Ovary (tissue), 3 donors: ENCODE results near the gene ENTPD2.

Experiments used
- EP300 ChIP-seq: sonication (generic); formaldehyde crosslinking; IDR thresholded peaks from one replicate; pipeline ENCODE4 v1.6.1; 2017; ENCODE audit warnings: antibody characterized with exemption
- TF ChIP-seq, protein P1 (sequence below), 3 donors: fragments of 450-650 bp in 2 of 3; fragments of 200-600 bp in 1 of 3; IDR thresholded peaks; one replicate each; pipeline versions ENCODE4 v1.5.1 to v1.8.0; 2016 to 2022; ENCODE audit warnings: antibody characterized with exemption in 3 of 3, mild to moderate bottlenecking in 1 of 3
- donor health status: DM: no; HTN: no; CAD: no.

GRCh38 chr9:137009217-137009616, 44.6 kb downstream of the ENTPD2 start:
- TF ChIP-seq, protein P1, sequence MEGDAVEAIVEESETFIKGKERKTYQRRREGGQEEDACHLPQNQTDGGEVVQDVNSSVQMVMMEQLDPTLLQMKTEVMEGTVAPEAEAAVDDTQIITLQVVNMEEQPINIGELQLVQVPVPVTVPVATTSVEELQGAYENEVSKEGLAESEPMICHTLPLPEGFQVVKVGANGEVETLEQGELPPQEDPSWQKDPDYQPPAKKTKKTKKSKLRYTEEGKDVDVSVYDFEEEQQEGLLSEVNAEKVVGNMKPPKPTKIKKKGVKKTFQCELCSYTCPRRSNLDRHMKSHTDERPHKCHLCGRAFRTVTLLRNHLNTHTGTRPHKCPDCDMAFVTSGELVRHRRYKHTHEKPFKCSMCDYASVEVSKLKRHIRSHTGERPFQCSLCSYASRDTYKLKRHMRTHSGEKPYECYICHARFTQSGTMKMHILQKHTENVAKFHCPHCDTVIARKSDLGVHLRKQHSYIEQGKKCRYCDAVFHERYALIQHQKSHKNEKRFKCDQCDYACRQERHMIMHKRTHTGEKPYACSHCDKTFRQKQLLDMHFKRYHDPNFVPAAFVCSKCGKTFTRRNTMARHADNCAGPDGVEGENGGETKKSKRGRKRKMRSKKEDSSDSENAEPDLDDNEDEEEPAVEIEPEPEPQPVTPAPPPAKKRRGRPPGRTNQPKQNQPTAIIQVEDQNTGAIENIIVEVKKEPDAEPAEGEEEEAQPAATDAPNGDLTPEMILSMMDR (IDR thresholded peaks at IDR 0.05), result no peak
- TF ChIP-seq EP300, result no peak
